ENCODE data around the gene NAP1L5.

DNA sequence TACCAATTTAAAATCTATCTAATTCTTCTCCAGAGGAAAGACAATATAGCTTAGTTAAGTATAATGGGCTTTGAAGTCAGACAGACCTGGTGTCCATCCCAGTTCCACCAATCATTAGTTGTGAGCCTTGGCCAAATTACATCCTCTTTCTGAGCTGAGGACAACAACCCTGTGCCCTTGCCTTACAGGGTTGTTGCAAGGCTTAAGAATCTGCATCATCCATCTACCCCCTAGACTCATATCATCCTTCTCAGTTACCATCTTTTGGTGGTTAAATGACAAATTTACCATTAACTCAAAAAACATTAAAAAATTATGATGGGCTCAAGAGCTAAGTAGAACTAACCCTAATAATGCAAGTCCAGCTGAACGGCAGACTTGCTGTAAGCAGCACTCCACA lies 51.6 kb downstream of the NAP1L5 start:
- TF ChIP-seq, protein P1, sequence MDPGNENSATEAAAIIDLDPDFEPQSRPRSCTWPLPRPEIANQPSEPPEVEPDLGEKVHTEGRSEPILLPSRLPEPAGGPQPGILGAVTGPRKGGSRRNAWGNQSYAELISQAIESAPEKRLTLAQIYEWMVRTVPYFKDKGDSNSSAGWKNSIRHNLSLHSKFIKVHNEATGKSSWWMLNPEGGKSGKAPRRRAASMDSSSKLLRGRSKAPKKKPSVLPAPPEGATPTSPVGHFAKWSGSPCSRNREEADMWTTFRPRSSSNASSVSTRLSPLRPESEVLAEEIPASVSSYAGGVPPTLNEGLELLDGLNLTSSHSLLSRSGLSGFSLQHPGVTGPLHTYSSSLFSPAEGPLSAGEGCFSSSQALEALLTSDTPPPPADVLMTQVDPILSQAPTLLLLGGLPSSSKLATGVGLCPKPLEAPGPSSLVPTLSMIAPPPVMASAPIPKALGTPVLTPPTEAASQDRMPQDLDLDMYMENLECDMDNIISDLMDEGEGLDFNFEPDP (CRISPR knock-in tag; IDR thresholded peaks at IDR 0.05), result no peak
- TF ChIP-seq ZNF23 (CRISPR knock-in tag; IDR thresholded peaks at IDR 0.05) (no peak), ZBTB7A (IDR thresholded peaks at IDR 0.05; ENCODE audit: borderline replicate concordance, control insufficient read depth, low read depth, low read length) (no peak)
- TF ChIP-seq, protein P2, sequence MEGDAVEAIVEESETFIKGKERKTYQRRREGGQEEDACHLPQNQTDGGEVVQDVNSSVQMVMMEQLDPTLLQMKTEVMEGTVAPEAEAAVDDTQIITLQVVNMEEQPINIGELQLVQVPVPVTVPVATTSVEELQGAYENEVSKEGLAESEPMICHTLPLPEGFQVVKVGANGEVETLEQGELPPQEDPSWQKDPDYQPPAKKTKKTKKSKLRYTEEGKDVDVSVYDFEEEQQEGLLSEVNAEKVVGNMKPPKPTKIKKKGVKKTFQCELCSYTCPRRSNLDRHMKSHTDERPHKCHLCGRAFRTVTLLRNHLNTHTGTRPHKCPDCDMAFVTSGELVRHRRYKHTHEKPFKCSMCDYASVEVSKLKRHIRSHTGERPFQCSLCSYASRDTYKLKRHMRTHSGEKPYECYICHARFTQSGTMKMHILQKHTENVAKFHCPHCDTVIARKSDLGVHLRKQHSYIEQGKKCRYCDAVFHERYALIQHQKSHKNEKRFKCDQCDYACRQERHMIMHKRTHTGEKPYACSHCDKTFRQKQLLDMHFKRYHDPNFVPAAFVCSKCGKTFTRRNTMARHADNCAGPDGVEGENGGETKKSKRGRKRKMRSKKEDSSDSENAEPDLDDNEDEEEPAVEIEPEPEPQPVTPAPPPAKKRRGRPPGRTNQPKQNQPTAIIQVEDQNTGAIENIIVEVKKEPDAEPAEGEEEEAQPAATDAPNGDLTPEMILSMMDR (IDR thresholded peaks at IDR 0.05 in 2 of 3, conservative IDR thresholded peaks at IDR 0.05 in 1 of 3; ENCODE audit: insufficient read depth in 2 of 3, low read depth in 1 of 3, low read length in 3 of 3), result no peak

Measured in K562 (cell line).